GM19328 (cell line): ENCODE data around the gene LEP.
"Not testable (repeated sequence)": the region's sequence is repeated elsewhere in the genome, so short reads cannot be mapped to it uniquely, and the experiment has no call there.

Experiments used
- ATAC-seq: cut with Tn5 transposase; IDR thresholded peaks from one replicate; pipeline ENCODE4 v1.9.1; 2021; ENCODE audit warnings: mild to moderate bottlenecking, moderate library complexity; ENCODE audit not compliant: unreplicated experiment

Gene LEP

GRCh38 chr7:128271471-128271941 lies 30.4 kb downstream of the LEP start:
- ATAC-seq: no peak

DNA sequence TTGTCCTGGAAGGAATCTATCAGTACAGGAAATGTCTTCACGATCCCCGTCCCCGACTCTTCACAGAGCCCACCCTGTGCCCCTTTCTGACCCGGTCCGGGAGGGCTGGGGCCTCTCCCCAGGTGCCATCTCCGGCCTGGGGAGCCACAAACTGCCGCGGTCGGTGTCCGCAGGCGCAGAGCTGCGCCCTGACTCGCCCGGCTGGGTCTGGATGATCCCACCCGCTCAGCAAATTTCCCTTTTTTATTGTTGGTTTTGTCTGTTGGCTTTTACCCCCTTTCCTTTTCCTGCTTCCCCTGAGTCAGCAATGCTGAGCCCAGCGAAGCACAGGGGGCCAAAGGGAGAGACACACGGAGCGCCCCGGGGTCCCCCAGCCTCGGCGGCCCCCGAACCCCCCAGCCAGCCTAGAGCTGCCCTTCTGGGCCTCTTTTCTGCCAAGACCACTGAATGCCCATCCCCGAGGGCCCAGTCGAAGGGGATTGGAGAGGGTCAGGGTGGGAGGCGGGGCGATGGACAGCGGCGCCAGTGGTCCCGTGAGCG lies 30.9 kb downstream of the LEP start:
- no peak for ATAC-seq

DNA sequence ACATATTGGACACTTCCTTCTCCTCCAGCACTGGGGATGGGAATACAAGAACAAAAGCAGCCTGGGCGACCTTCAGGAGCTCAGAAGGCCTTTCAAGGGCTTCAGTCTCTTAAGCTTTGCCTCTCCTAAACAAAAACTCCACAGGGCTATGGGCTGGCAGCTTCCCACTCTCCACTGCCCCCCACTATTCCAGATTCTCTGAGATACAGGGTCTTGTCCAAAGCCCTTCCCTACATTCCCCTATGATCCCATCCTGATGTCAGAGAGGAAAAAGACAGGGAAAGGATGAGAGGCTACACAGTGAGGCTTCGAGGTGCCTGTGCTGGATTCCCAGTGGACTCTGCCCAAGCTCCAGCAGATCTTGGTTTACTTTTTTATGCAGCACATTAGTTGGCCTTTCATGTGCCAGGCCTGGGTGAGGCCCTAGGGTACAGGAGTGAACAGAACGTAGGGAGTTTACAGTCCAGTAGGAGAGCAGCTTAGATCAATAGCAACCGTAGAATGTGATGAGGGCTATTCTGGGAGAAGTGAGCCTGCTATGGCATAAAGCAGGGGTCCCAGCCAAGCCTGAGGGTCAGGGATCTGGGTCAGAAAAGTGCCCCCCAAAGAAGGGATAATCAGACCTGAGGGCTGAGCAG lies 33.3 kb downstream of the LEP start:
- ATAC-seq: no peak

DNA sequence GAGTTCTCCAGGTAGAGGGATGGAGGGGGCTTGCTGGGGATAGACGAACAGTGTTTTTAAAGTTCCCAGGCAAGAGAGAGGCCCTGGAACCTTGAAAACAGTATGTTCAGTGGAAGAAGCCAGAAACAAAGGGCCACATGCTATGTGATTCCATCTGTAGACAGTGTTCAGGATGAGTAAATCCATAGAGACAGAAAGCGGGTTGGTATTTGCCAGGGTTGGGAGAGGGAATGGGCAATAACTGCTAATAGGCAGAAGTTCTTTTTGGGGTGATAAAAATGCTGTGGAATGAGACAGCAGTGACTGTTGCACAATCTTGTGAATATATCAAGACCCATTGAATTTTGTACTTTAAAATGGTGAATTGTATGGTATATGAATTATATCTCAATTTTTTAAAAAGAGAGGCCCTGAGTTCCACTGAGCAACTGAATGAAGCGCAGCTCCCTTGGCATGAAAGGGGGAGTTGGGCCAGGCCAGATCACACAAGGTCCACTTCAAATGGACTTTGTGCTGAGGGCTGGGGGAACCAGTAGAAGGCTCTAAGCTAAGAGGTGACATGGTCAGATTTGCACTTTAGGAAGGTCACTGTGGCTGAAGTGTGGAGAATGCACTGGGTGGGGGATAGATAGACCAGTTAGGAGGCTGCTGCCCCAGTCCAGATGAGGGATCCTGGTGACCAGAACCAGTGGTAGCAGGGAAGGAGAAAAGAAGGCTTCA lies 34.0 kb downstream of the LEP start:
- ATAC-seq: no peak

DNA sequence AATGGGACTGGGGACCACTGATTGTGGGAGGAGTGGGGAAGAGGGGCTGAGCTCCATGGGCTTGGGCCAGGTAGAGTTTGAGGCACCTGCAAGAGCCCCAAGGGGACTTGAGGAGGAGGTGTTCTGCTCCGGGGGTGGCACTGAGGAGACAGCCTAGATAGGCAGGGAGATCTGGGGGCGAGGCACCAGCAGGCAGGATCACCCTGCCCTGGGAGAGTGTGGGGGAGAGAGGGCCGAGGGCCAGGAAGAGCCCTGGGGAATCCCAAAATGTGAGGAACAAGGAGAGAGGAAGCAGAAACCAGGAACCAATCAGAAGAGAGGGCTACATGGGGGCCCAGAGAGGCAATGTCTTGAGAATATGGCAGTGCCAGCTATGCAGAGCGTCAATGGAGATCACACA lies 34.6 kb downstream of the LEP start:
- ATAC-seq: no peak

DNA sequence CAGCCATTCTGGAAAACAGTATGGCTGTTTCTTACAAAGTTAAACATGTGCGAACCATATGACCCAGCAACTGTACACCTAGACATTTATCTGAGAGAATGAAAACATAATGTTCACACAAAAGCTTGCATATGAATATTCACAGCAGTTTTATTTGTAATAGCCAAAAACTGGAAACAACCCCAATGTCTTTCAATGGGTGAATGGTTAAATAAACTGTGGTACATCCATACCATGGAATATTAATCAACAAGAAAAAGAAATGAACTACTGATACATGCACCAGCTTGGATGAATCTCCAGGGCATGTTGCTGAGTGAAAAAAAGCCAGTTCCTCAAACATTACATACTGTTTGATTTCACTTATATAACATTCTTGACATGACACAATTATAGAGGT lies 37.3 kb downstream of the LEP start:
- ATAC-seq: no peak

GRCh38 chr7:128279124-128279713 lies 38.1 kb downstream of the LEP start:
- no peak for ATAC-seq

GRCh38 chr7:128280451-128280850 lies 39.4 kb downstream of the LEP start:
- ATAC-seq: not testable (repeated sequence)

DNA sequence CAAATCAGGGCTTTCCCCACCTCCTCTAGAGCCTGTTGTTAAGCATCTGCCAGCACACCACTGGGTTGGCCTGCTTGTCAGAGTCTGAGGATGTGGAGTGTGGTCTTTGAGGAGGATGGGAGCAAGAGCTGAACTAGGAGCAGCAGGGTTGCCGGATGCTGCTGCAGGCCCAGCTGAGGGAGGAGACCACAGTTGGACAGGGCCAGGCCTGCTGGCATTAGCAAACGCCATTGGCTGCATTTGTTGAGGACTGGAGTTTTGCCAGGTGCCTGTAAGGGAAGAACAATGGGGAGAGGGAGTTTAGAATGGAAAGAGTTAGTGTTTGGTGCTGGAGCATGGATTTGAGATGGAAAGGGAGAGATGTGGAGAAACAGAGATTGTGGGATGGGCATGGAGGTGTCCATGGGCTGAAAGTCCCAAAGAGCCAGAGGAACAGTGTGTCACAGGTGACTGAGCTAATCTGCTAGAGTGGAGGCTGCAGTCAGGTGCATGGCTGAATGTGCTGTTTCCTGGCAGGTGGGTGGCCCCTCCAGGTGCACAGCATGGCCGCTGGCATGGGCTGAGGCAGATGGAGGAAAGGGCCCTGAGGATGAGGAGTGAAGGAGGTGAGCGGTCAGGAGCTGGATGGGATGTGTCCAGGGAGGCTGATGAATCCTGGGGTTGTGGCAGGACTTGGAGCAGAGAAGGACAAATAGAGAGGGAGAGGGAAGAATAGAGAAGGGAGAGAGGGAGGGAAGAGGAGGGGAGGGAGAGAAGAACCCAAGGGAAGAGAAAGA lies 40.7 kb downstream of the LEP start:
- no peak for ATAC-seq

DNA sequence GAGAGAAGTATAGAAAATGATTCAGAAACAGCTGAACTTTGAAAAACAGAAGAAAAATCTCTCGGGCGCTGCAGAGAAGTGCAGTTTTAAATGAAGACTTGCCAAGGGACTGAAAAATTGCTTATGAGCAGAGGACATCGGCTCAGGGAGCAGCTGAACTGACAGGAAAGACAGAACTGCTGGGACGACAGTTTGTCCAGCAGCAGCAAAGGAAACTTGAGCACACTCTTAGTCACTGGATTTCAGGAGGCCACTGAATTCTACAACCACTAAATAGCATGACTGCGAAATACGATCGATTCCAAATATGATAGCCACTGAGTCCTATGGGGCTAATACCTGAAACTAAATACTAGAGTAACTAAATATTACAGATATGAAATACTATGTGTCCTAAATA lies 43.0 kb downstream of the LEP start:
- ATAC-seq: no peak

DNA sequence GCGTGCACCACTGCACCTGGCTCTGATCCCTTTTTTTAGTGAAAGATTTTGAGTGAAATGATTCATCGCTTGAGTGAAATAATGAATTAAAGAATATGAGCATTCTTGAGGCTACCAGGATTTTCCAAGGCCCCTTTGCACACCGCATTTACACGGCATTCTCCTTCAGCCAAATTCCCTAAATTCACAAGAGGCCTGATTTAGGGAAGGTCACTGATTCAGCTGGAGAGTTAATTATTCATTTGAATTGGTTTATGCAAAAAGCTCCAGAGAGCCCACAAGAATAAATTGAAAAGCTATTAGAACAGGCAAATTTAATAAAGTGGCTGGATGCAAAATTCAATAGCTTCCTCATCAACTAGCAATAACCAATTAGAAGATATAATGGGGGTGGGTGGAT lies 46.5 kb downstream of the LEP start:
- no peak for ATAC-seq

DNA sequence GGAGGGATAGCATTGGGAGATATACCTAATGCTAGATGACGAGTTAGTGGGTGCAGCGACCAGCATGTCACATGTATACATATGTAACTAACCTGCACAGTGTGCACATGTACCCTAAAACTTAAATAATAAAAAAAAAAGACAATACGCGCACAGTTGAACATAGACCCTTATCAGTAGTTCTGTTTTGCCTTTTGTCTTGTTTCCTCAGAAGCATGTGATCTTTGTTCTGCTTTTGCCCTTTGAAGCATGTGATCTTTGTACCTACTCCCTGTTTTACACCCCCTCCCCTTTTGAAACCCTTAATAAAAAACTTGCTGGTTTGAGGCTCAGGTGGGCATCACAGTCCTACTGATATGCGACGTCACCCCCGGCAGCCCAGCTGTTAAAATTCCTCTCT lies 56.9 kb downstream of the LEP start:
- not testable (repeated sequence) for ATAC-seq

DNA sequence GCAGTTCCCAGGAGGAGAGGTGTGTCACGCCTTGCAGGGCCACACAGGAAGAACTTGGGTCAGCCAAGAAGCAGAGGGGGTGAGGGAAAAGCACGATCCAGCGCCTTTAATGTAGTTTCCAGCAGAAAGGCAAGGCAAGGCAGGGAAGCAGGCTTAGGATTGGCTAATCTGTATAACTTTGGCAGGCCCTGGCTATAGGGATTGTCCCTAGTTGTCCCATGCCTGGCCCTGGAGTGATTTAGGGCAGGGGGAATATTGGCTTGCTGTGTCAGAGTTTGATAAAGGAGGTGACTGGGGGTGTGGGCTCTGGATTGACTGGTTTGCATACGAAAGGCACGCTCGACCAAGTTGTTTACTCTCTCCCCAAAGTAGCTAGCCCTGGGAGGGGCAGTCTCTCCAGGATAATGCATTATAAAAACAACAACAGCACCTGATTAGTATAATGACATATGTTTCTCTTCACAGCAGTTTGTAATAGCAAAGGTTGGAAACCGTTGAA lies 58.1 kb downstream of the LEP start:
- ATAC-seq: no peak

DNA sequence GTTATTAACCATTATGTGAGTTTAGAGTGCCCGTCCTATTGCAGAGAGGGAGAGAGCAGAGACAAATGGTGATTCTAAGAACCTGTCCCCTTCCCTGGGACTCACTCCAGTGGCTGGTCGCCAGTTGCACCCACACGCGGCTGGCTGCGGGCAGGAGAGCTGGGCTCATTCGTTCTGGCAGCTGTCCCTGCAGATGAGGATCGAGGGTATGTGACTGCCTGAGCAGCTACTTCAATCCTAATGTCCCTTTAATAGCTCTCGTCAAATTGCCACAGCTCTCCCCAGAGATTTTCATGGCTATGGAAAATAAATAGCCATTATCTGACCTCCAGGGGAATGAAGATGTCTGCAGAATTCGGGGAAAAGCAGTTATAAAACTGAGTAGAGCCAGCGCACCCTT lies 61.1 kb downstream of the LEP start:
- ATAC-seq: no peak

DNA sequence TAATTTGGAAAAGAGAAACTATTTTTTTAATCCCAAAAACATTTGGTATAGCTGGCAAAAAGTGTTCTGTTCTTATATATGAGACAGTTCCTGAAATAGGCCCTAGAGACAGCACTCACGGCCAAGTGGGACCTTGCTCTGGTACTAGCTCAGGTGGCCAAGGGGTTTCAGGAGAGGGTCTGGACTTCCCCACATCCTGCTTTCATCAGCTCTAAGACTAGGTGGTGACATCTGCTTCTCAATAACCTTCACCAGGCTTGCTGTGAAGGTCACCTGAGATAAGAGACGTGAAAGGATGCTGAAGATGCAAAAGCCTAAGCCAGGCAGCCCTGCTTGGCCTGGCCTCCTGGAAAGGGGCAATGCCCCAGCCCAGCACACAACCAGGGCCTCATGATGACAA lies 62.1 kb downstream of the LEP start:
- ATAC-seq: no peak

DNA sequence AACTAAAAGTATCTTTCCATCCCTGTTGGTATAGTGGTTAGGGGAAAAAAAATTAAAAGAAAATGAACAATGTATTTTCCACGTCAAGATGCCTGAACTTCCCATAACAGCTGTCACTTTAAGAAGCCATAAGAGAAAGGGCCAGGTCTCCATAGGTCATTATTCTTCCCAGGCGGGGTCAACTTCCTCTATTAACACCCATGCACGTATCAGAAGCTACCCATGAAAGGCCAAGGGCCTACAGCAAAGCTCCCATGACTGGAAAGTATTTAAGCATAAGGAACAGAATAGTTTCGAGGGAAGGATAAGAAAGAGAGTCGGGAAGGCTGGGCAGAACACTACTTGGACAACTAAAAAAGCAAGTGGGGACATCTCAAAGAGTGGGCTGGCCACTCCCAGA lies 62.6 kb downstream of the LEP start:
- no peak for ATAC-seq

DNA sequence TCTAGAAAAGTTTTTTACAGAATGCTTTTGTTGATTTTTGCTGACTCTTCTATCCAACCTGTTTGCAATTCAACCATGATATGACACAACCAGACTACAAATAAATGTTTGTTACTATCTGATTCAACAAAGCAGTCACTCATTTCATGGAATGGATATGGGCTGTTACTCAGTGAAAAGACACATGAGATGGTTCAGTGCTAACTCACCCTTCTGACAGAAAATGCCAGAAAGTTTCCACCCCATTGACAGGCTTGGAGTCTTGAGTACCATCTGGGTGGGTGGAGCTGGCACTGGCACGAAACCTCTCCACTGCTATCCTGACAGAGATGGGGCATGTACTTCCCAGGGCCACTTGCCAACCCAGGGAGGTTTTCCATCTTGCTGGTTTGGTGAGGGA lies 63.1 kb downstream of the LEP start:
- ATAC-seq: no peak

DNA sequence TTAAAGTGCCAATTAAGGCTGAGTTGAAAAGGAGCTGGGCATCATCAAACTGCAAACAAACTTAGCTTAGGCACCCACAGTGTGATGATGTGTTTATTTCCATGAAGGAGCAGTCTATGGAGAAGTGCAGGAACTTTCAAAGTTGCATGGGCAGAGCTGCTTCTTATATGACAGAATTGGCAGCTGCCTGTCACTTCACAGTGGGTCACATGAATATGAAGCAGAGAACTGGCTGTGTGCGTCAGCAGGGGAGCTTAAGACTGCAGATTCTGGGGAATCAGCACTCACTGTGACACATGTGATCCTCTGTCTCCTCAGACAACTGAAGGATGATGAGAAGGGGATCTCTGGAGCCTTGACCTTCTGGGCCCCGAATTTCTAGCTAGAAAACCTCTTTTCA lies 66.0 kb downstream of the LEP start:
- no peak for ATAC-seq
